CD14-positive monocyte (primary cell): ENCODE measurements around the gene KCNJ8. TPM values are rescaled to one million over a fixed set of nuclear protein-coding genes. Genes with fewer than 3 reads are reported as not detected.
"Not testable (repeated sequence)": the region's sequence is repeated elsewhere in the genome, so short reads cannot be mapped to it uniquely, and the experiment has no call there.

Experiments
- DNase-seq, 3 donors: peaks; one replicate each; pipeline ENCODE4 v3.0.0-alpha.2; 2011 to 2022
- H2AFZ ChIP-seq: 2 replicates; pipeline ENCODE4 v1.6.0; 2012; ENCODE audit warnings: mild to moderate bottlenecking, low read depth, low read length, inconsistent platforms; ENCODE audit not compliant: insufficient read depth, poor library complexity, severe bottlenecking
- H3K27ac ChIP-seq, 2 donors: 1 replicate in 1 of 2; 2 replicates in 1 of 2; pipeline ENCODE4 v1.5.1; 2012 to 2013; ENCODE audit warnings: low read length in 2 of 2, control low read depth in 1 of 2, inconsistent platforms in 1 of 2, low read depth in 1 of 2, mild to moderate bottlenecking in 1 of 2
- H3K27me3 ChIP-seq, 2 donors: one replicate each; pipeline versions ENCODE4 v1.6.0 to v1.6.1; 2011 to 2013; ENCODE audit warnings: low read length in 2 of 2; ENCODE audit not compliant: control insufficient read depth in 2 of 2, insufficient read depth in 2 of 2
- H3K36me3 ChIP-seq, 2 donors: replicated peaks in 1 of 2; 1 replicate in 1 of 2; 2 replicates in 1 of 2; pipeline versions ENCODE4 v1.5.1 to v1.6.1; 2012 to 2013; ENCODE audit warnings: low read length in 2 of 2, control low read depth in 1 of 2, inconsistent platforms in 1 of 2, mild to moderate bottlenecking in 1 of 2; ENCODE audit not compliant: insufficient read depth in 2 of 2, control insufficient read depth in 1 of 2
- H3K4me1 ChIP-seq, 2 donors: 1 replicate in 1 of 2; 2 replicates in 1 of 2; pipeline versions ENCODE4 v1.5.1 to v1.6.1; 2012 to 2013; ENCODE audit warnings: low read length in 2 of 2, control low read depth in 1 of 2, inconsistent platforms in 1 of 2, mild to moderate bottlenecking in 1 of 2, moderate library complexity in 1 of 2; ENCODE audit not compliant: insufficient read depth in 2 of 2, control insufficient read depth in 1 of 2
- H3K4me2 ChIP-seq: replicated peaks from 2 replicates; pipeline ENCODE3; 2012; ENCODE audit warnings: low read length, moderate library complexity, mild to moderate bottlenecking; ENCODE audit not compliant: poor library complexity, severe bottlenecking; ENCODE audit errors: extremely low read depth
- H3K4me3 ChIP-seq, 3 experiments: fragments of 200-600 bp in 1 of 3; sonication (generic) in 1 of 3; replicated peaks in 1 of 3; 1 replicate in 2 of 3; 2 replicates in 1 of 3; pipeline ENCODE4 v1.5.1; 2011 to 2013; ENCODE audit warnings: low read length in 3 of 3, mild to moderate bottlenecking in 3 of 3, control low read depth in 2 of 3, low read depth in 2 of 3, inconsistent platforms in 1 of 3, moderate library complexity in 1 of 3
- H3K79me2 ChIP-seq: 2 replicates; pipeline ENCODE4 v1.6.0; 2012; ENCODE audit warnings: mild to moderate bottlenecking, control low read depth, inconsistent platforms, low read length, moderate library complexity; ENCODE audit not compliant: insufficient read depth
- H3K9ac ChIP-seq: 2 replicates; pipeline ENCODE4 v1.6.0; 2017; ENCODE audit warnings: low read length, mild to moderate bottlenecking; ENCODE audit not compliant: insufficient read depth, poor library complexity, severe bottlenecking
- H3K9me3 ChIP-seq, 2 donors: replicated peaks in 1 of 2; 1 replicate in 1 of 2; 2 replicates in 1 of 2; pipeline versions ENCODE4 v1.5.1 to v1.6.1; 2012 to 2013; ENCODE audit warnings: low read length in 2 of 2, control low read depth in 1 of 2; ENCODE audit not compliant: control insufficient read depth in 1 of 2, insufficient read depth in 1 of 2
- H4K20me1 ChIP-seq: 2 replicates; pipeline ENCODE4 v1.6.0; 2012; ENCODE audit warnings: mild to moderate bottlenecking, low read length, control low read depth, moderate library complexity; ENCODE audit not compliant: insufficient read depth
- H3K27ac Mint-ChIP-seq, 7 donors: one replicate each; pipeline ENCODE4 v1.8.0; 2020; ENCODE audit warnings: mild to moderate bottlenecking in 7 of 7, mixed read lengths in 7 of 7, moderate library complexity in 6 of 7, inconsistent platforms in 2 of 7
- H3K27me3 Mint-ChIP-seq, 3 donors: one replicate each; pipeline ENCODE4 v1.8.0; 2021 to 2022; ENCODE audit warnings: low read depth in 3 of 3, mild to moderate bottlenecking in 3 of 3, mixed read lengths in 3 of 3, moderate library complexity in 3 of 3, inconsistent platforms in 1 of 3
- H3K36me3 Mint-ChIP-seq, 2 donors: one replicate each; pipeline ENCODE4 v1.8.0; 2020; ENCODE audit warnings: mixed read lengths in 2 of 2, inconsistent platforms in 1 of 2, mild to moderate bottlenecking in 1 of 2
- H3K4me1 Mint-ChIP-seq: one replicate; pipeline ENCODE4 v1.8.0; 2020; ENCODE audit warnings: mild to moderate bottlenecking, mixed read lengths
- H3K4me3 Mint-ChIP-seq, 2 donors: one replicate each; pipeline ENCODE4 v1.8.0; 2020; ENCODE audit warnings: mild to moderate bottlenecking in 2 of 2, mixed read lengths in 2 of 2, moderate library complexity in 1 of 2
- H3K9me3 Mint-ChIP-seq, 7 donors: one replicate each; pipeline ENCODE4 v1.8.0; 2020 to 2022; ENCODE audit warnings: mixed read lengths in 7 of 7, mild to moderate bottlenecking in 6 of 7, moderate library complexity in 6 of 7, inconsistent platforms in 2 of 7
- CTCF ChIP-seq: fragments of 200-600 bp; IDR thresholded peaks from one replicate; pipeline ENCODE4 v1.8.0; 2022; ENCODE audit warnings: antibody characterized with exemption, mild to moderate bottlenecking
- WGBS: methylation state at CpG from one replicate; pipeline ENCODE4 v1.1.5; 2013; ENCODE audit warnings: missing lambda C conversion rate; ENCODE audit not compliant: insufficient coverage; 5-methylcytosine and 5-hydroxymethylcytosine counted together
- intact Hi-C, 2 donors: fragments of 100-400 bp; cut with micrococcal nuclease; formaldehyde crosslinking; loops; one replicate each; pipeline versions ENCODE4 v1.15.0 to v1.15.1; 2023
- polyA plus RNA-seq, 3 donors: library from polyadenylated mRNA; depleted of rRNA in 1 of 3; unstranded in 2 of 3; stranded (reverse) in 1 of 3; fragments of 300-500 nt in 2 of 3; fragments of >200 nt in 1 of 3; fragmentation: Illumina TruSeq in 2 of 3; gene quantifications; 1 replicate in 2 of 3; 2 replicates in 1 of 3; pipeline ENCODE4 v1.2.3, GENCODE V29; 2012 to 2021

KCNJ8 gene
- polyA plus RNA-seq, 3 donors: not detected

GRCh38 chr12:21786041-21786531 is 11.6 kb upstream of the KCNJ8 start:
- Histone ChIP-seq H2AFZ (no peak overlapping the region), H3K9me3 (no peaks in the 10 kb centered on the region), H3K27me3 (no peaks in the 10 kb centered on the region), H3K4me3 (no peak overlapping the region), H3K4me2 (no peak overlapping the region), H3K9ac (no peak overlapping the region), H3K27ac (no peak overlapping the region), H3K36me3 (no peaks in the 10 kb centered on the region), H3K79me2 (no peaks in the 10 kb centered on the region), H3K4me1 (no peaks in the 10 kb centered on the region), H4K20me1 (no peaks in the 10 kb centered on the region)
- Mint-ChIP-seq H3K9me3 (peaks cover 0 to 11% (median 2%) of the 10 kb centered on the region in 7 donors), H3K27ac (no peak overlapping the region), H3K36me3 (no peaks in the 10 kb centered on the region), H3K4me1 (no peaks in the 10 kb centered on the region), H3K4me3 (no peak overlapping the region), H3K27me3 (peaks cover 0 to 3% (median 0%) of the 10 kb centered on the region in 3 donors)
- TF ChIP-seq CTCF: no peak
- 92% methylated on average over 2 of the region's 3 CpGs for WGBS
- no peak for DNase-seq
- intact Hi-C loops: no loop called here

- H3K36me3 ChIP-seq, H3K79me2 ChIP-seq, intact Hi-C loops, H3K4me3 Mint-ChIP-seq, H3K36me3 Mint-ChIP-seq, H3K4me2 ChIP-seq, H3K4me1 Mint-ChIP-seq, H4K20me1 ChIP-seq, H3K9me3 ChIP-seq, H3K4me3 ChIP-seq, H3K27ac ChIP-seq, DNase-seq, H3K9me3 Mint-ChIP-seq, H3K27me3 Mint-ChIP-seq, H3K4me1 ChIP-seq, H3K9ac ChIP-seq, H3K27ac Mint-ChIP-seq, H2AFZ ChIP-seq, H3K27me3 ChIP-seq: not testable (repeated sequence)
- WGBS: no CpG with 5 or more reads among the region's 3 CpGs
These were observed 8.2 kb upstream of the KCNJ8 start for GRCh38 chr12:21782723-21783122.
